Fibroblast of mammary gland (primary cell): ENCODE data around the gene OR5M3.

ENCODE experiments used
- DNase-seq: peaks from one replicate; pipeline ENCODE4 v3.0.0-alpha.2; 2010; ENCODE audit warnings: low read depth
- H3K4me3 ChIP-seq: 2 replicates; pipeline ENCODE4 v1.5.1; 2011; ENCODE audit warnings: low read depth, mild to moderate bottlenecking, low read length, moderate library complexity; ENCODE audit not compliant: control insufficient read depth
- CTCF ChIP-seq: conservative IDR thresholded peaks from 2 replicates; pipeline ENCODE4 v1.5.1; 2011; ENCODE audit warnings: low read depth, low read length, inconsistent platforms; ENCODE audit not compliant: control insufficient read depth, insufficient read depth

Gene OR5M3

GRCh38 chr11:56486801-56487200 lies 13.6 kb upstream of the OR5M3 start:
- no peak overlapping the region for H3K4me3 ChIP-seq
- no peak for DNase-seq
- no peak for TF ChIP-seq CTCF

- H3K4me3 ChIP-seq, result no peak overlapping the region
- TF ChIP-seq CTCF, result no peak
- DNase-seq, result no peak
These were observed 1.6 kb upstream of the OR5M3 start for GRCh38 chr11:56474729-56475235.

GRCh38 chr11:56457076-56457475 lies 16.1 kb downstream of the OR5M3 start:
- no peak for DNase-seq
- no peak for TF ChIP-seq CTCF
- no peak overlapping the region for H3K4me3 ChIP-seq

- no peak overlapping the region for H3K4me3 ChIP-seq
- TF ChIP-seq CTCF, result no peak
- no peak for DNase-seq
These were observed 19.6 kb downstream of the OR5M3 start for GRCh38 chr11:56453521-56453920.
